K562 (cell line): ENCODE measurements around the gene APP.

ENCODE experiments used
- ATF3 ChIP-seq, 2 experiments: fragments of 450-650 bp in 1 of 2; sonication (generic) in 1 of 2; formaldehyde crosslinking in 1 of 2; IDR thresholded peaks in 1 of 2; conservative IDR thresholded peaks in 1 of 2; 2 replicates each; pipeline versions ENCODE4 v1.6.1 to v1.8.1; 2016 to 2023; ENCODE audit warnings: mild to moderate bottlenecking in 2 of 2, moderate library complexity in 2 of 2, inconsistent platforms in 1 of 2, missing genetic modification reagents in 1 of 2
- EZH2 ChIP-seq: IDR thresholded peaks from 2 replicates; pipeline ENCODE4 v1.6.1; 2012; ENCODE audit warnings: low read depth, mild to moderate bottlenecking, inconsistent platforms, low read length, borderline replicate concordance
- FOXK1 ChIP-seq: sonication (generic); formaldehyde crosslinking; IDR thresholded peaks from 2 replicates; pipeline ENCODE4 v1.8.0; 2022; ENCODE audit warnings: missing genetic modification reagents, mild to moderate bottlenecking, borderline replicate concordance
- HDAC2 ChIP-seq: fragments of 450-650 bp; IDR thresholded peaks from 2 replicates; pipeline ENCODE4 v1.6.1; 2016; ENCODE audit warnings: mild to moderate bottlenecking
- PHF20 ChIP-seq: fragments of 450-650 bp; IDR thresholded peaks from 2 replicates; pipeline ENCODE4 v1.6.1; 2018; ENCODE audit not compliant: partially characterized antibody
- ZBTB8A ChIP-seq: fragments of 450-650 bp; IDR thresholded peaks from 2 replicates; pipeline ENCODE4 v1.6.1; 2018; ENCODE audit warnings: mild to moderate bottlenecking, moderate library complexity; ENCODE audit not compliant: partially characterized antibody
- ZFP1 ChIP-seq: fragments of 450-650 bp; formaldehyde crosslinking; IDR thresholded peaks from 2 replicates; pipeline ENCODE4 v1.4.0; 2020; ENCODE audit warnings: mild to moderate bottlenecking, mixed read lengths
- ZFP36 ChIP-seq: fragments of 150-350 bp; IDR thresholded peaks from 2 replicates; pipeline ENCODE4 v1.6.1; 2018; ENCODE audit warnings: low read length, low read depth; ENCODE audit not compliant: partially characterized antibody
- TF ChIP-seq, protein P1 (sequence below): sonication (generic); formaldehyde crosslinking; IDR thresholded peaks from 2 replicates; pipeline ENCODE4 v1.9.0; 2022; ENCODE audit warnings: mild to moderate bottlenecking, missing genetic modification reagents

DNA sequence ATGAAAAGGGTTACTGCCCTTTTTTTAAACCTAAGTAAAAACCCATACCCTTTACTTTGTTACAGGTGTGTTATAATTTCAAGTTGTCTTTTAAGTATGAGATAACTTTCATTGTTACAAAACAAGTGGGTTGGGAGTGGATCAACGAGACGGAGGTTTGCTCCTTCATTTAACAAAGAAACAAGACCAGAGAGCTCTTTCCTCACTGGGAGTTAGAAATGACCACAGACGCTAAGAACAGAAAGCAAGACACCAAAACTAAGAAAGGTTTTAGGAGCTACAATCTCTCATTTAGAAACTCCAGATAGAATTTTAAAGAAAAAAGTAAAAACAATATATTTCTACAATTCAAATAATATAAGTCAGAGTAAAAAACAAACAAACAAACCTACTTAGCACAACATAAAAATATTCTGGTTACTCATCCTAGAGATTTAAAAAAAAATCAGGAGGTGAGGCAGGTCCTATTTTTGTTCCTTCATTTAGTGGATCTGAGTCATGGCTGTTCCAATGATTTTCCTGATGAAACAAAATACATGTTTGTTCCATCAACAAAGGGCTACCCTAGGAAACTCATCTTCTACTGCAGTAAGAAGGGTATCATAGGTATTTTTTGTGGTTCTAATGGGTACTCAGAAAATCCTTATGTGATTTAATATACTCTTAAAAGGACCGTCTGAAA lies 33.0 kb downstream of the APP start:
- no peak for TF ChIP-seq ZFP1 (CRISPR knock-in tag)
- no peak for TF ChIP-seq FOXK1 (CRISPR knock-in tag)
- TF ChIP-seq EZH2: no peak
- no peak for TF ChIP-seq ZBTB8A
- TF ChIP-seq, protein P1, sequence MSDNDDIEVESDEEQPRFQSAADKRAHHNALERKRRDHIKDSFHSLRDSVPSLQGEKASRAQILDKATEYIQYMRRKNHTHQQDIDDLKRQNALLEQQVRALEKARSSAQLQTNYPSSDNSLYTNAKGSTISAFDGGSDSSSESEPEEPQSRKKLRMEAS (CRISPR knock-in tag): no peak
- TF ChIP-seq ZFP36: no peak
- TF ChIP-seq HDAC2: no peak
- no peak for TF ChIP-seq PHF20
- no peak for TF ChIP-seq ATF3 (IDR thresholded peaks at IDR 0.05)
- no peak for TF ChIP-seq ATF3 (CRISPR knock-in tag; conservative IDR thresholded peaks at IDR 0.05)
